Thyroid gland (tissue), 4 donors: ENCODE measurements around the gene SLC38A2.

Source experiments
- POLR2A ChIP-seq, 2 donors: fragments of 450-650 bp; IDR thresholded peaks; one replicate each; pipeline ENCODE4 v1.6.1; 2017; ENCODE audit warnings: antibody characterized with exemption in 2 of 2, mild to moderate bottlenecking in 2 of 2, moderate library complexity in 1 of 2
- TF ChIP-seq, protein P1 (sequence below), 6 experiments: fragments of 200-600 bp in 3 of 6; fragments of 450-650 bp in 3 of 6; sonication (generic) in 3 of 6; IDR thresholded peaks; one replicate each; pipeline ENCODE4 v1.5.1; 2016 to 2019; ENCODE audit warnings: antibody characterized with exemption in 6 of 6, mild to moderate bottlenecking in 2 of 6, inconsistent platforms in 1 of 6, moderate library complexity in 1 of 6

DNA sequence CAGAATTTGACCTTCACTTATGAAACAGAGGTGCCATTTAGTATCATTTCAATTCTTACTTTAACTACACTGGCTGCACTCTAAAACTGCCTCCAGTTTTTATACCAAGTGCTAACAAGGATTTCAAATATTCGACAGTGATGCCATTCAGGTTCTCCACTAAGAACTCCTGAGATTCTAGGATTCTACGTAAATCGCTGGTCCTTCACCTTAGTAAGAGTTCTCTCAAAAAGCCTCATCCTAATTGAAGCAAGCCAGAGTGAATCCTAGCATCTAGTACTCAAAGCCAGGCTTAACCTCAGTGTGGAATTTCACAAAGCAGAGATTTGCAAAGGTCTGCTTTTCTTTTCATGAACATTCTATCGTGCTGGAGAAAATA, 3.5 kb downstream of the SLC38A2 start:
- no peak for TF ChIP-seq POLR2A (IDR thresholded peaks at IDR 0.05)
- TF ChIP-seq, protein P1, sequence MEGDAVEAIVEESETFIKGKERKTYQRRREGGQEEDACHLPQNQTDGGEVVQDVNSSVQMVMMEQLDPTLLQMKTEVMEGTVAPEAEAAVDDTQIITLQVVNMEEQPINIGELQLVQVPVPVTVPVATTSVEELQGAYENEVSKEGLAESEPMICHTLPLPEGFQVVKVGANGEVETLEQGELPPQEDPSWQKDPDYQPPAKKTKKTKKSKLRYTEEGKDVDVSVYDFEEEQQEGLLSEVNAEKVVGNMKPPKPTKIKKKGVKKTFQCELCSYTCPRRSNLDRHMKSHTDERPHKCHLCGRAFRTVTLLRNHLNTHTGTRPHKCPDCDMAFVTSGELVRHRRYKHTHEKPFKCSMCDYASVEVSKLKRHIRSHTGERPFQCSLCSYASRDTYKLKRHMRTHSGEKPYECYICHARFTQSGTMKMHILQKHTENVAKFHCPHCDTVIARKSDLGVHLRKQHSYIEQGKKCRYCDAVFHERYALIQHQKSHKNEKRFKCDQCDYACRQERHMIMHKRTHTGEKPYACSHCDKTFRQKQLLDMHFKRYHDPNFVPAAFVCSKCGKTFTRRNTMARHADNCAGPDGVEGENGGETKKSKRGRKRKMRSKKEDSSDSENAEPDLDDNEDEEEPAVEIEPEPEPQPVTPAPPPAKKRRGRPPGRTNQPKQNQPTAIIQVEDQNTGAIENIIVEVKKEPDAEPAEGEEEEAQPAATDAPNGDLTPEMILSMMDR (IDR thresholded peaks at IDR 0.05): no peak
